ENCODE results near the gene CALN1. TPM values are rescaled to one million over a fixed set of nuclear protein-coding genes. Genes with fewer than 3 reads are reported as not detected.
"Not testable (repeated sequence)": the region's sequence is repeated elsewhere in the genome, so short reads cannot be mapped to it uniquely, and the experiment has no call there.

Gene CALN1
- total RNA-seq, 1 donor from 2014 or later = 2.6 TPM

- no peak for DNase-seq
These were observed 551.6 kb downstream of the CALN1 start for GRCh38 chr7:71860572-71860971.

- no peak for DNase-seq
These were observed 554.8 kb downstream of the CALN1 start for GRCh38 chr7:71857338-71857737.

GRCh38 chr7:71854546-71855397 lies 557.4 kb downstream of the CALN1 start:
- no peak for DNase-seq

DNA sequence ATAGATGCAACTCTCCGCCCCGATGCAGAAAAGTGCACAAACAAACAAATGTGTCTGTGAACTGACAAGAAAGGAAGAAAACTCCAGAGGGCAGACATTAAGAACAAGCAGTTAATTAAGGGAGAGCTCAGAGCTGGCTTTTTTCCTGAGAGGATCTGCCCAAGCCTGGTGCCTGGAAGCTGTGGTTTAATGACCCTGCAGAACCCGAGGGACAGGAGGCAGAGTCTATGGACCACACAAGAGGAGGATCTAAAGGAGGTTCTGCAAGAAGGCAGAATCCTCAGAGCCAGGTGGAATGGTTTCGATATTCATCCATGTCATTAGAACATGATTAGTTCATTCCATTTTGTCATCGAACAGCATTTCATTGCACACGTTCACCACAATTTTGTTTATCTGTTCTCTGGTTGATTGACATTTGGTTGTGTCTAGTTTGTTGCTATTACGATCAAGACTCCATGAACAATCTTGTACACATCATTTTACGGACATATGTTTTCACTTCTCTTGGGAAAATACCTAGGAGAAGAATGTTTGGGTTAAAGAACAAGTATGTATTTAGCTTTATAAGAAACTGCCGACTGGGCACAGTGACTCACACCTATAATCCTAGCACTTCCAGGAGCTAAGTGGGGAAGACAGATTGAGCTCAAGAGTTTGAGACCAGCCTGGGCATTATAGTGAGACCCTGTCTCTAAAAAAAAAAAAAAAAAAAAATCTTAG lies 560.2 kb downstream of the CALN1 start:
- no peak for DNase-seq

GRCh38 chr7:71846160-71846559 lies 566.0 kb downstream of the CALN1 start:
- DNase-seq = no peak

DNA sequence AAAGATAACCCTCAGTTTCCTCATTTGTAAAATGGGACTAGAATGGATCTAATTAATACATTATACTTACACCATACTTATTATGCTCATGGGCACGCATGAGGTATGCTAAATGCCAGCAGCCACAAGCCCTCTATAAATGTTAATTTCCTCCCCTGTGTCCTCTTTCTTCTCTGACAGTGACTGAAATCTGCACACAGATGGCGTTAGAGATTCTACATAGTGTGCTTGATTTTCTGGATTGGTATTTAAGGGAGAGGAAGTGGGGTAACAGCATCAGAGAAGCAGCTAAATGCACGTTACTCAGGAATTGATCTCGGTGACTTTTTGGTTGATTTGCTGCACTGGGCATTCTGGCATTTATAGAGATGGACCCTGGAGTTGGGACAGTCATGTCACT lies 568.5 kb downstream of the CALN1 start:
- no peak for DNase-seq

- no peak for DNase-seq
These were observed 569.4 kb downstream of the CALN1 start for GRCh38 chr7:71842786-71843185.

- DNase-seq = no peak
These were observed 569.8 kb downstream of the CALN1 start for GRCh38 chr7:71842381-71842780.

DNA sequence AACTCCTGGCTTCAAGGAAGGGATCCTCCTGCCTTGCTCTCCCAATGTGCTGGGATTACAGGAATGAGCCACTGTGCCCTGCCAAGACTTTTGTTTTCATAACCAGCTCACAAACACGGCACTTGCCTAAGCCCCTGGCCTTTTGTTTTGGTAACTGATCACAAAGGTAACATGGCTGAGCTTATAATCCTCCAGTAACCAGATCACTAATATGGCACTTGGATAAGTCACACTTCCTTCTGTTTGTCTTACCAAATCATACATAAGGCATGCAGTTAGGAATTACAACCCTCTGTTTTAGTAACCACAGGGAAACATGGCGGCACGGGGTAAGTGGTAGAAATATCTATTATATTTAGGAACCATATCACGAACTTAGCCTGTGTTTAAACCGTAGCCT lies 577.1 kb downstream of the CALN1 start:
- no peak for DNase-seq

DNA sequence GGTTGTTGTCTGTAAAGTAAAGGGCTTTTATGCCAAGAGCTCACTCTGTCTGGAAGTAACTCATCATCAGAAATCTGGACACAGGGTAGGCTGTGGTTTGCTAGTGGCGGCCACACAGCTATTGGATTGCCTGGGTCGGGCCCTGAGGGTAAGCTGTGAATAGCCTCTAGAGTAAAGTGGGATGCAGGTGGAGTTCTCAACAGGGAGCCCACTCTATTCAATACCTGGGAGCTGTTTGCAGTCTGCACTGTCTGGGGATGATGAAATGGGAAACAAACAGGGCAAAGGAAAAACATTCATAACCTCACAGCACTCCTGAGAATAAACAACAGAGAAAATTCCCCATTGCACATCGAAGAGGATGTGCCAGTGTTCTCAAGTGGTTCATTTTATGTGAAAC lies 582.6 kb downstream of the CALN1 start:
- DNase-seq = no peak

- no peak for DNase-seq
These were observed 583.8 kb downstream of the CALN1 start for GRCh38 chr7:71828361-71828760.

DNA sequence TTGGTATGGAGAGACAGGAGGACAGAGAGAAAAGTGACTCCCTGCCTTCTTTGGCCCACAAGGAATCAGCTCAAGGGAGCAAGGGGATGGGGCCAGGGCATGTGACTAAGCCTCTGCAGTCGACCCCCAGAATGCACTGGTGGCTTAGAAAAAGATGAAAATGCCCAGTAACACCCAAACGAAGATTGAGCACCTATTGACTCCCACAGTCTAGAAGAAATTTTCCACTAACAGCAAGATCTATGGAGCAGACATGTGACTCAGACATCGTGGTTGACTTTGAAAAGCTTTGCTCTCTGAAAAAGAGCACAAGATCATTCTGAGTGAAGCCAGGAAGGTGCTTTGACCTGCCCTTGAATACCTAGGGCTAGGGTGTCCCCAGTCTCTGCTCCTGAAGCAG lies 586.0 kb downstream of the CALN1 start:
- no peak for DNase-seq

DNA sequence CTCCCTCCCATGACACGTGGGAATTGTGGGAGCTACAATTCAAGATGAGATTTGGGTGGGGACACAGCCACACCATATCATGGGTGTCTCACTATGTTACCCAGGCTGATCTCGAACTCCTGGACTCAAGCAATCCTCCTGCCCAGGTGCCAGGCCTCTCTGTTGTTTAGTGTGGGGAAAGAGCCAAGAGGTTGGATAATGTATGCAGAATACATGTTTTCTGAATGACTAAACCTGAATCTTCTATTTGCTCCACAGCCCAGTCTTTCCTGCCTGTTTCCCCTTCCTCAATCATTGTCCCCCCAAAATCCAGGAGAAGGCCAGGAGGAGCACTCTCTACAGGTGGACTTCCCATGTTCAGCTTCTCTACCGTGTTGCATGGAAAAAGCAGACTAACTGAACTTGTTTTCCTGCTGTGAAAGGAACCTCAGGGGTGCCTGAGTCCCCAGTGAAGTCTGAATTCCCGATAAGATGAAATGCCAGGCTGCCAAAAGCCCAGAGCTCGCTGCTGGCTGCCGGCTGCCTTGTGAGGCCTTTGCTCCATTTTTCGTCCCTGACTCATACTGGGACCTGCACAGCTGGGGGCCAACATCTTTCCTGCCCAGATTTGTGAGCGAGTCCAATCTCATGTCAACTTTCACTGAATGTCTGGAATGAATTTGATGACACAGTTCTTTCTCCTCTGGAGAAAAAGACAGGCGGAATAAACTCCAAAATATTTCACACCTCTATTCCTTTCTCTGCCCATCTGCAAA lies 588.0 kb downstream of the CALN1 start:
- no peak for DNase-seq

- DNase-seq = not testable (repeated sequence)
These were observed 589.7 kb downstream of the CALN1 start for GRCh38 chr7:71822406-71822805.

GRCh38 chr7:71817916-71818315 lies 594.2 kb downstream of the CALN1 start:
- DNase-seq = no peak

DNA sequence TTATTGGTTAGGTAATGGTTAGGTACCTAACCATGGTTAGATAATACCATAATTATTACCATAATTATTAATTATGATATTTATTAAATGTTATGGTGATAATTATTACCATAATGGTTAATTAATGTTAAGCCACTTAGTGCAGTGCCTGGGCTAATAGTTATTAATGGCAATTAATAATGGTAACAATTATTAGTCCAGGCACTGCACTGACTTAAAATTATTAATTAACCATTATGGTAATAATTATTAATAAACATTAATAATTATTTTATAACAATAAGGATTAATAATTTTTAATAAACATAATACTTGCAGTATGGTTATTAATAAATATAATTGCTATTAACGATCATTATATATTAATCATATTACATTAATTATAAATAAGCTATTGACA lies 604.0 kb downstream of the CALN1 start:
- no peak for DNase-seq

DNA sequence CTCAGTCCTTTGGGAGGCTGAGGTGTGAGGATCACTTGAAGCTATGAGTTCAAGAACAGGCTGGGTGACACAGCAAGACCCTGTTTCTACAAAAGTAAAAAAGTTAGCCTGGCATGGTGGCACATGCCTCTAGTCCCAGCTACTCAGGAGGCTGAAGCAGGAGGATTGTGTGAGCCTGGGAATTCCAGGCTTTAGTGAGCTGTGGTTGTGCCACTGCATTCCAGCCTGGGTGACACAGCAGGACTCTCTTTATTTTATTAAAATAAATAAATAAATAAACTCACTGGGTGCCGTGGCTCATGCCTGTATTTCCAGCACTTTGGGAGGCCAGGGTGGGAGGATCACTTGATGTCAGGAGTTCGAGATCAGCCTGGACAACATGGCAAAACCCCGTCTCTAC lies 607.9 kb downstream of the CALN1 start:
- DNase-seq = no peak

- DNase-seq = no peak
These were observed 610.2 kb downstream of the CALN1 start for GRCh38 chr7:71801976-71802375.

- no peak for DNase-seq
These were observed 611.8 kb downstream of the CALN1 start for GRCh38 chr7:71800321-71800720.

DNA sequence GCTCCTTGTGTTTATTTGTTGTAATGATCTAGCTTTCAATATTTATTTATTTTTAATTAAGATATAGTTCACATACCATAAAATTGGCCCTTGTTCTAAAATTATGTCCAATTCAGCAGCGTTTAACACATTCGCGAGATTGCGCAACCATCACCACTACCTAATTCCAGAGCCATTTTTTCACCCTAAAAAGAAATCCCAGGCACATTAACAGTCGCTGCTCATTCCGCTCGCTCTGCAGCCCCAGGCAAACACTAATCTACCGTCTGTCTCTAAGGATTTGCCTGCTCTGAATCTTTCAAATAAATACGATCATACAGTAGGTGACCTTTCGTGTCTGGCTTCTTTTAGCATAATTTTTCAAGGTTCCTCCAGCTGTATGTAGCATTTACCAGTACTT lies 616.7 kb downstream of the CALN1 start:
- no peak for DNase-seq

DNA sequence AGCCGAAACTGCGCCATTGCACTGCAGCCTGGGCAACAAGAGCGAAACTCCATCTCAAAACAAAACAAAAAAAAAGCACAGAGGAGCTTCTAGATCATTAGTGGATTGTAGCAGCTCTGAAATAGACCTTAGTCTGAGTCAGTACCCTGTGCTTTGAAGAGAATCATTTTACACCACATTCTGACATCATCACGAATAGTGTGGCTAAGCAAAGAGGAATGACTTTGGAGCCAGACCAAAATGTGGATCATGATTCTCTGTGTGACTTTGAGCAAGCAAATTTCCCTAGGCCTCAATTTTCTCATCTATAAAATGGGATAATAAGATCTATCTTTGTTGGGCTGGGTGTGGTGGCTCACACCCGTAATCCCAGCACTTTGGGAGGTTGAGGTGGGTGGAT lies 618.9 kb downstream of the CALN1 start:
- no peak for DNase-seq

DNA sequence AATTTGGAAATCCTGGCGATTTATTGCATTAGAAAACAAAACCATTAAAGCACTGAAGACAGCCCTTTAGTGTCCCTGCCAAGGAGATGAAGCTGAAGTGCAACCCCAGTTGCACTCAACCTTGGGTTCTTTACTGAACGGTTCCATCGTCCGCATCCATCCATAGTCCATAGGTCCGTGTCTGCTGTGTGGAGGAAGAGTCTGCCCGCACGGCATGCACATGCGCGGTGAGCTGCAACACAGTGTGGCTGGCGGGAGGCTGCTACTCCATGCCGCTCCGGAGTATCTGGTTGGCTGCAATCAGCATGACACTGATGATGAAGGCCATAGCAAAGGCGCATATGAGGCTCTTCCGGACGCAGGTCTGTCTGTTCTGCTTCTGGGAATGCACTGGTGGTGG lies 624.6 kb downstream of the CALN1 start:
- DNase-seq = no peak

DNA sequence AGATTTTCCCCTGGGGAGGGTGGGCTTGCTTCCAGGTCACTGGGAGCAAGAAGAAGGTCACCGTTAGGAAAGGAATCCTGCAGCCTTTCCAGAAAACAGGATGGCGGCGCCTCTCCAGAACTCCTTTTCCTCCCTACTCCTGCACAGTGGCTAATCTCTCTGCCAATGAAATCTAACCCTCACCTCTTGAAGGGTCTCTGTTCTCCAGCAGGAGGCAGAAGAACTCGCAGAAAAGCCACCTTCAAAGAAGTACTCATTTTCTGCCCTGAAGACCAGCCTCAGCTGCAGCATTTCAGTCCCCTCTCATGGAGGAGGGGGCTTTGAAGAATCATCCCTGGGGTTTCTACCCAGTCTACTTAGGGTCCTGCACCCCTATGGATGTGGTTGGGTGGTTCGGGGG lies 626.9 kb downstream of the CALN1 start:
- DNase-seq = no peak

All from skin of body (tissue), 2 donors.